Kidney epithelial cell (primary cell): Measurements from ENCODE around the gene ZDHHC14. TPM values are rescaled to one million over a fixed set of nuclear protein-coding genes. Genes with fewer than 3 reads are reported as not detected.
"Not testable (repeated sequence)": the region's sequence is repeated elsewhere in the genome, so short reads cannot be mapped to it uniquely, and the experiment has no call there.

Source experiments
- DNase-seq: peaks from one replicate; pipeline ENCODE4 v3.0.0-alpha.2; 2010; ENCODE audit warnings: low read depth
- H3K27me3 ChIP-seq: 2 replicates; pipeline ENCODE4 v1.6.0; 2011; ENCODE audit warnings: low read length; ENCODE audit not compliant: control insufficient read depth, insufficient read depth
- H3K36me3 ChIP-seq: 2 replicates; pipeline ENCODE4 v1.5.1; 2011; ENCODE audit warnings: low read length; ENCODE audit not compliant: control insufficient read depth, insufficient read depth
- H3K4me3 ChIP-seq: 2 replicates; pipeline ENCODE4 v1.5.1; 2011; ENCODE audit warnings: low read depth, mild to moderate bottlenecking, control low read depth, low read length
- CTCF ChIP-seq: IDR thresholded peaks from 2 replicates; pipeline ENCODE4 v1.5.1; 2011; ENCODE audit warnings: mild to moderate bottlenecking, moderate library complexity, low read length, control low read depth, inconsistent platforms; ENCODE audit not compliant: insufficient read depth, poor library complexity, severe bottlenecking
- total RNA-seq: library from RNA; depleted of rRNA; stranded (reverse); fragments of >200 nt; gene quantifications from 2 replicates; pipeline ENCODE4 v1.2.3, GENCODE V29; 2015

ZDHHC14 gene
- total RNA-seq, 1 donor from 2014 or later, result 9.7 TPM

- TF ChIP-seq CTCF, result no peak
- Histone ChIP-seq H3K4me3 (no peak overlapping the region), H3K27me3 (no peaks in the 10 kb centered on the region), H3K36me3 (no peaks in the 10 kb centered on the region)
- no peak for DNase-seq
Observed at GRCh38 chr6:157466342-157466648, 85.3 kb downstream of the ZDHHC14 start.

DNA sequence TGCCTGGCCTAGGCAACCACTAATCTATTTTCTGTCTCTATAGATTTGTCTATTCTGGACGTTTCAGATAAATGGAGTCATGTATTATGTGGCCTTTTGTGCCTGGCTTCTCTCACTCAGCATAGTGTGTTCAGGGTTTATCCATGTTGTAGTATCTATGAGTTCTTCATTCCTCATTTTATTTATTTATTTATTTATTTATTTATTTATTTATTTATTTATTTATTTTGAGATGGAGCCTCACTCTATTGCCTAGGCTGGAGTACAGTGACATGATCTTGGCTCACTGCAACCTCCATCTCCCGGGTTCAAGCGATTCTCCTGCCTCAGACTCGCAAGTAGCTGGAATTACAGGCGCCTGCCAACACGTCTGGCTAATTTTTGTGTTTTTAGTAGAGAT lies 86.3 kb downstream of the ZDHHC14 start:
- DNase-seq, H3K4me3 ChIP-seq, H3K36me3 ChIP-seq, H3K27me3 ChIP-seq: not testable (repeated sequence)

GRCh38 chr6:157468054-157468453 lies 87.1 kb downstream of the ZDHHC14 start:
- Histone ChIP-seq H3K4me3 (no peak overlapping the region), H3K36me3 (no peaks in the 10 kb centered on the region), H3K27me3 (no peaks in the 10 kb centered on the region)
- DNase-seq, result no peak
- TF ChIP-seq CTCF, result no peak

GRCh38 chr6:157468574-157468973 lies 87.6 kb downstream of the ZDHHC14 start:
- no peaks in the 10 kb centered on the region for H3K27me3 ChIP-seq
- no peak for DNase-seq
- no peak overlapping the region for H3K4me3 ChIP-seq
- H3K36me3 ChIP-seq, result no peaks in the 10 kb centered on the region
- TF ChIP-seq CTCF, result no peak

DNA sequence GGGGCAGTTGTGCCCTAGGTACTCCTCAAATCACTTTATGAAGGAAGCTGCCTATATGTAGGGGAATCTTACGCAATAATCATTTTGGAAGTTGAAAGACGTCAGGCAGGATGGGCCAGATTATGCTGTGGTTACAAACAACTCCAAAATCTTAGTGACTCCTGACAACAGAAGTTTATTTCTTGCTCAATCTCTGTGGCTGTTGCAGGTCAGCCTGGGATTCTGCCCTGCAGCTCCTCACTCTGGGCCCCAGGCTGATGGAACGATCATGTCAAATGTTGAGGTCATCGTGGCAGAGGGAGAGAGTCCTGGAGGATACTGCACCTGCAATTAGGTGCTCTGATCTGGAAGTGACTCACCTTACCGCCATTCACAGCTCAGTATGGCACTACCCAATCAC lies 88.4 kb downstream of the ZDHHC14 start:
- TF ChIP-seq CTCF, result no peak
- Histone ChIP-seq H3K27me3 (no peaks in the 10 kb centered on the region), H3K4me3 (no peak overlapping the region), H3K36me3 (no peaks in the 10 kb centered on the region)
- no peak for DNase-seq

GRCh38 chr6:157471077-157471686 lies 90.2 kb downstream of the ZDHHC14 start:
- no peak overlapping the region for H3K4me3 ChIP-seq
- H3K27me3 ChIP-seq, result no peaks in the 10 kb centered on the region
- H3K36me3 ChIP-seq, result no peaks in the 10 kb centered on the region
- TF ChIP-seq CTCF, result no peak
- DNase-seq, result no peak
